HEK293 (cell line): ENCODE measurements around the gene ADSS1.

Experiments
- CTCF ChIA-PET: fragments of 350-600 bp; formaldehyde crosslinking; extraction: SDS; loops from one replicate; lab custom pipeline; 2021; ENCODE audit warnings: antibody characterized with exemption; lab: Yijun Ruan, JAX
- POLR2A ChIA-PET: fragments of 300-600 bp; formaldehyde crosslinking; extraction: SDS; loops from one replicate; lab custom pipeline; 2020; ENCODE audit warnings: antibody characterized with exemption, inconsistent platforms; lab: Yijun Ruan, JAX
- H3K27ac ChIP-seq: fragments of 200-500 bp; sonication (Bioruptor generic); 2 replicates; pipeline ENCODE4 v1.5.1; 2014; ENCODE audit warnings: low read depth, low read length, control low read depth, inconsistent platforms; ENCODE audit errors: extremely low read depth
- H3K36me3 ChIP-seq, 2 experiments: fragments of 200-500 bp in 1 of 2; sonication (Bioruptor generic) in 1 of 2; 1 replicate in 1 of 2; 2 replicates in 1 of 2; pipeline ENCODE4 v1.5.1; 2014 to 2017; ENCODE audit warnings: inconsistent platforms in 2 of 2, low read length in 2 of 2; ENCODE audit not compliant: control insufficient read depth in 2 of 2, insufficient read depth in 1 of 2
- H3K4me1 ChIP-seq: fragments of 200-500 bp; sonication (Bioruptor generic); 2 replicates; pipeline ENCODE4 v1.5.1; 2014; ENCODE audit warnings: mild to moderate bottlenecking, low read length, inconsistent platforms; ENCODE audit not compliant: control insufficient read depth, insufficient read depth
- H3K4me3 ChIP-seq: 2 replicates; pipeline ENCODE4 v1.5.1; 2011; ENCODE audit warnings: low read depth, mild to moderate bottlenecking, control low read depth, low read length, moderate library complexity
- H3K9me3 ChIP-seq: fragments of 200-500 bp; sonication (Bioruptor generic); 2 replicates; pipeline ENCODE4 v1.5.1; 2014; ENCODE audit warnings: low read depth, low read length, inconsistent platforms; ENCODE audit not compliant: control insufficient read depth, insufficient read depth
- BCL6B ChIP-seq: fragments of 450-650 bp; formaldehyde crosslinking; IDR thresholded peaks from 2 replicates; pipeline ENCODE4 v1.5.1; 2017; ENCODE audit warnings: missing biosample characterization, missing genetic modification characterization
- GLIS2 ChIP-seq: fragments of 450-650 bp; formaldehyde crosslinking; IDR thresholded peaks from 2 replicates; pipeline ENCODE4 v1.5.1; 2016; ENCODE audit warnings: missing biosample characterization, missing genetic modification characterization
- MYNN ChIP-seq: fragments of 450-650 bp; formaldehyde crosslinking; IDR thresholded peaks from 2 replicates; pipeline ENCODE4 v1.5.1; 2016; ENCODE audit warnings: missing biosample characterization, missing genetic modification characterization, borderline replicate concordance
- SCRT2 ChIP-seq: fragments of 450-650 bp; formaldehyde crosslinking; IDR thresholded peaks from 2 replicates; pipeline ENCODE4 v1.5.1; 2016; ENCODE audit warnings: missing biosample characterization, missing genetic modification characterization
- ZBTB17 ChIP-seq: fragments of 450-650 bp; formaldehyde crosslinking; IDR thresholded peaks from 2 replicates; pipeline ENCODE4 v1.5.1; 2016; ENCODE audit warnings: missing biosample characterization, missing genetic modification characterization
- ZBTB26 ChIP-seq: fragments of 450-650 bp; formaldehyde crosslinking; optimal IDR thresholded peaks from 2 replicates; pipeline ENCODE3; 2016; ENCODE audit warnings: missing biosample characterization, mild to moderate bottlenecking, missing genetic modification characterization
- ZBTB48 ChIP-seq: fragments of 450-650 bp; formaldehyde crosslinking; IDR thresholded peaks from 2 replicates; pipeline ENCODE4 v1.5.1; 2016; ENCODE audit warnings: missing biosample characterization, missing genetic modification characterization
- ZFP69B ChIP-seq: fragments of 450-650 bp; formaldehyde crosslinking; IDR thresholded peaks from 2 replicates; pipeline ENCODE4 v1.5.1; 2016; ENCODE audit warnings: missing biosample characterization, missing genetic modification characterization
- ZIC2 ChIP-seq: fragments of 450-650 bp; formaldehyde crosslinking; IDR thresholded peaks from 2 replicates; pipeline ENCODE4 v1.5.1; 2016; ENCODE audit warnings: missing biosample characterization, missing genetic modification characterization
- ZNF449 ChIP-seq: fragments of 450-650 bp; formaldehyde crosslinking; IDR thresholded peaks from 2 replicates; pipeline ENCODE4 v1.5.1; 2017; ENCODE audit warnings: missing biosample characterization, mild to moderate bottlenecking, missing genetic modification characterization, moderate library complexity
- ZNF518A ChIP-seq: fragments of 450-650 bp; formaldehyde crosslinking; conservative IDR thresholded peaks from 2 replicates; pipeline ENCODE4 v1.5.1; 2016; ENCODE audit warnings: low read depth, missing biosample characterization, missing genetic modification characterization
- ZNF600 ChIP-seq: fragments of 450-650 bp; formaldehyde crosslinking; IDR thresholded peaks from 2 replicates; pipeline ENCODE4 v1.5.1; 2016; ENCODE audit warnings: missing biosample characterization, missing genetic modification characterization
- ZNF610 ChIP-seq: fragments of 450-650 bp; formaldehyde crosslinking; IDR thresholded peaks from 2 replicates; pipeline ENCODE4 v1.5.1; 2016; ENCODE audit warnings: missing biosample characterization, missing genetic modification characterization, borderline replicate concordance
- ZNF626 ChIP-seq: fragments of 450-650 bp; sonication (Bioruptor Pico); formaldehyde crosslinking; IDR thresholded peaks from 2 replicates; pipeline ENCODE4 v1.5.1; 2018; ENCODE audit warnings: missing biosample characterization, missing genetic modification characterization, inconsistent platforms

The ADSS1 gene

GRCh38 chr14:104734991-104735779, 11.2 kb downstream of the ADSS1 start:
- CTCF ChIA-PET = interaction anchor here (0.5 to 0.6 kb wide), 2 partner anchors 47 to 87 kb away, joined by 3 to 4 read pairs; no protein-coding TSS in a partner anchor
- H3K9me3 ChIP-seq = no peaks in the 10 kb centered on the region
- H3K4me3 ChIP-seq = no peak overlapping the region
- no peaks in the 10 kb centered on the region for H3K4me1 ChIP-seq
- POLR2A ChIA-PET = no interaction called here
- TF ChIP-seq ZNF600 (tag by site-specific recombination) (peak; percentile 97), ZBTB48 (peak; percentile 35; the same call in 1 of the 2 replicates), SCRT2 (tag by site-specific recombination) (peak; percentile 25; the same call in 1 of the 2 replicates), ZBTB26 (no peak), ZBTB17 (tag by site-specific recombination) (peak; percentile 19; the same call in 1 of the 2 replicates), MYNN (no peak)
- H3K27ac ChIP-seq = no peak overlapping the region
- no peaks in the 10 kb centered on the region for H3K36me3 ChIP-seq

- H3K27ac ChIP-seq = no peak overlapping the region
- no peaks in the 10 kb centered on the region for H3K36me3 ChIP-seq
- H3K9me3 ChIP-seq = no peaks in the 10 kb centered on the region
- no peak overlapping the region for H3K4me3 ChIP-seq
- TF ChIP-seq GLIS2 (tag by site-specific recombination) = 0 out of 2 replicates have a peak, but pooled peaks have one; percentile 12
- no peak for TF ChIP-seq BCL6B (tag by site-specific recombination)
- TF ChIP-seq ZIC2 = peak; percentile 38
- peak; percentile 71; the same call in 1 of the 2 replicates for TF ChIP-seq ZNF449 (tag by site-specific recombination)
- TF ChIP-seq ZNF610 (tag by site-specific recombination) = no peak
- TF ChIP-seq ZNF518A = no peak
- TF ChIP-seq ZNF626 (tag by site-specific recombination) = no peak
- TF ChIP-seq ZFP69B (tag by site-specific recombination) = no peak
- TF ChIP-seq, all 188 proteins: peak for 3
- H3K4me1 ChIP-seq = no peaks in the 10 kb centered on the region
- ChIA-PET CTCF (interaction anchor here (0.5 to 2.4 kb wide), 8 partner anchors 10 to 296 kb away, joined by 3 to 12 read pairs (median 4); partner anchors contain the start of gene ADSS1), POLR2A (no interaction called here)
These were observed 12.0 kb downstream of the ADSS1 start for GRCh38 chr14:104735830-104736642.
